Thyroid gland (tissue), 4 donors: ENCODE results near the gene FOXP1.

ENCODE experiments used
- POLR2A ChIP-seq, 2 donors: fragments of 450-650 bp; IDR thresholded peaks; one replicate each; pipeline ENCODE4 v1.6.1; 2017; ENCODE audit warnings: antibody characterized with exemption in 2 of 2, mild to moderate bottlenecking in 2 of 2, moderate library complexity in 1 of 2
- TF ChIP-seq, protein P1 (sequence below), 6 experiments: fragments of 200-600 bp in 3 of 6; fragments of 450-650 bp in 3 of 6; sonication (generic) in 3 of 6; IDR thresholded peaks; one replicate each; pipeline ENCODE4 v1.5.1; 2016 to 2019; ENCODE audit warnings: antibody characterized with exemption in 6 of 6, mild to moderate bottlenecking in 2 of 6, inconsistent platforms in 1 of 6, moderate library complexity in 1 of 6

DNA sequence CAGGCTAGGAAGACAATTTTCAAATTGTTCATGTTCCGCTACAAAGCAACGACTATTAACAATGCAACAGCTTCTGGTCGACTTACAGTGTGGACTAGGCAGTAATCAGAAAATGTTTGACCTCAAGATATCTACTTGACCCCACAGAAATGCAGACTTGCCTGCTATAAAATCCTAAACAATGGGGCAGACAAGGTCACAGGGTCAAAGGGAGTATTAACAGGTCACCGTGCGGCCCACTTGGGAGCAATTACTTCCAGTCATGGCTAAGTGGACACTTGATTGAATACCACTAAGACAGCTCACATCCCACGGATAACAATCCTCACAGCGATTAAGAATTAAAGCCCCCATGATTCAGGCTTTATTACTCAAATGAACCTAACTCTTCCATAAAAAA lies 58.9 kb downstream of the FOXP1 start:
- no peak for TF ChIP-seq POLR2A (IDR thresholded peaks at IDR 0.05)
- TF ChIP-seq, protein P1, sequence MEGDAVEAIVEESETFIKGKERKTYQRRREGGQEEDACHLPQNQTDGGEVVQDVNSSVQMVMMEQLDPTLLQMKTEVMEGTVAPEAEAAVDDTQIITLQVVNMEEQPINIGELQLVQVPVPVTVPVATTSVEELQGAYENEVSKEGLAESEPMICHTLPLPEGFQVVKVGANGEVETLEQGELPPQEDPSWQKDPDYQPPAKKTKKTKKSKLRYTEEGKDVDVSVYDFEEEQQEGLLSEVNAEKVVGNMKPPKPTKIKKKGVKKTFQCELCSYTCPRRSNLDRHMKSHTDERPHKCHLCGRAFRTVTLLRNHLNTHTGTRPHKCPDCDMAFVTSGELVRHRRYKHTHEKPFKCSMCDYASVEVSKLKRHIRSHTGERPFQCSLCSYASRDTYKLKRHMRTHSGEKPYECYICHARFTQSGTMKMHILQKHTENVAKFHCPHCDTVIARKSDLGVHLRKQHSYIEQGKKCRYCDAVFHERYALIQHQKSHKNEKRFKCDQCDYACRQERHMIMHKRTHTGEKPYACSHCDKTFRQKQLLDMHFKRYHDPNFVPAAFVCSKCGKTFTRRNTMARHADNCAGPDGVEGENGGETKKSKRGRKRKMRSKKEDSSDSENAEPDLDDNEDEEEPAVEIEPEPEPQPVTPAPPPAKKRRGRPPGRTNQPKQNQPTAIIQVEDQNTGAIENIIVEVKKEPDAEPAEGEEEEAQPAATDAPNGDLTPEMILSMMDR (IDR thresholded peaks at IDR 0.05): no peak
